ENCODE measurements around the gene CMTM1.

Gene CMTM1

GRCh38 chr16:66538910-66539309, 27.3 kb upstream of the CMTM1 start:
- DNase-seq (ENCODE audit: low read depth, low spot score) = no peak

GRCh38 chr16:66539623-66540469, 26.4 kb upstream of the CMTM1 start:
- no peak for DNase-seq (ENCODE audit: low read depth, low spot score)

- DNase-seq (ENCODE audit: low read depth, low spot score) = no peak
These were observed 24.6 kb upstream of the CMTM1 start for GRCh38 chr16:66541388-66542355.

GRCh38 chr16:66542396-66542795, 23.8 kb upstream of the CMTM1 start:
- no peak for DNase-seq (ENCODE audit: low read depth, low spot score)

GRCh38 chr16:66543541-66543940, 22.7 kb upstream of the CMTM1 start:
- no peak for DNase-seq (ENCODE audit: low read depth, low spot score)

GRCh38 chr16:66544016-66544757, 22.1 kb upstream of the CMTM1 start:
- no peak for DNase-seq (ENCODE audit: low read depth, low spot score)

- DNase-seq (ENCODE audit: low read depth, low spot score) = no peak
These were observed 18.9 kb upstream of the CMTM1 start for GRCh38 chr16:66547101-66547989.

GRCh38 chr16:66548068-66548467, 18.2 kb upstream of the CMTM1 start:
- DNase-seq (ENCODE audit: low read depth, low spot score) = no peak

GRCh38 chr16:66548868-66549267, 17.4 kb upstream of the CMTM1 start:
- DNase-seq (ENCODE audit: low read depth, low spot score) = no peak

- no peak for DNase-seq (ENCODE audit: low read depth, low spot score)
These were observed 16.7 kb upstream of the CMTM1 start, which contains the start of gene TK2 for GRCh38 chr16:66549284-66550131. Gene TK2, minus strand, starts transcription at chr16:66550122. Its CDS starts 61 bp downstream, at chr16:66550061.

GRCh38 chr16:66551348-66551759, 14.9 kb upstream of the CMTM1 start:
- no peak for DNase-seq (ENCODE audit: low read depth, low spot score)

- DNase-seq (ENCODE audit: low read depth, low spot score) = no peak
These were observed 14.4 kb upstream of the CMTM1 start for GRCh38 chr16:66551788-66552285.

GRCh38 chr16:66552286-66553177, 13.7 kb upstream of the CMTM1 start, which contains the start of gene CKLF:
Gene CKLF, plus strand, starts transcription at chr16:66552576. Its CDS starts 140 bp downstream, at chr16:66552716.
- peak; percentile 80 for DNase-seq (ENCODE audit: low read depth, low spot score)

GRCh38 chr16:66553223-66553622, 13.0 kb upstream of the CMTM1 start:
- no peak for DNase-seq (ENCODE audit: low read depth, low spot score)

- DNase-seq (ENCODE audit: low read depth, low spot score) = no peak
These were observed 12.2 kb upstream of the CMTM1 start for GRCh38 chr16:66554021-66554420.

GRCh38 chr16:66554495-66554894, 11.7 kb upstream of the CMTM1 start:
- no peak for DNase-seq (ENCODE audit: low read depth, low spot score)

GRCh38 chr16:66560107-66560506, 6.1 kb upstream of the CMTM1 start:
- DNase-seq (ENCODE audit: low read depth, low spot score) = no peak

- DNase-seq (ENCODE audit: low read depth, low spot score) = no peak
These were observed 4.7 kb upstream of the CMTM1 start for GRCh38 chr16:66561381-66562080.
